Measurements from ENCODE around the gene AIF1.

Gene AIF1

DNA sequence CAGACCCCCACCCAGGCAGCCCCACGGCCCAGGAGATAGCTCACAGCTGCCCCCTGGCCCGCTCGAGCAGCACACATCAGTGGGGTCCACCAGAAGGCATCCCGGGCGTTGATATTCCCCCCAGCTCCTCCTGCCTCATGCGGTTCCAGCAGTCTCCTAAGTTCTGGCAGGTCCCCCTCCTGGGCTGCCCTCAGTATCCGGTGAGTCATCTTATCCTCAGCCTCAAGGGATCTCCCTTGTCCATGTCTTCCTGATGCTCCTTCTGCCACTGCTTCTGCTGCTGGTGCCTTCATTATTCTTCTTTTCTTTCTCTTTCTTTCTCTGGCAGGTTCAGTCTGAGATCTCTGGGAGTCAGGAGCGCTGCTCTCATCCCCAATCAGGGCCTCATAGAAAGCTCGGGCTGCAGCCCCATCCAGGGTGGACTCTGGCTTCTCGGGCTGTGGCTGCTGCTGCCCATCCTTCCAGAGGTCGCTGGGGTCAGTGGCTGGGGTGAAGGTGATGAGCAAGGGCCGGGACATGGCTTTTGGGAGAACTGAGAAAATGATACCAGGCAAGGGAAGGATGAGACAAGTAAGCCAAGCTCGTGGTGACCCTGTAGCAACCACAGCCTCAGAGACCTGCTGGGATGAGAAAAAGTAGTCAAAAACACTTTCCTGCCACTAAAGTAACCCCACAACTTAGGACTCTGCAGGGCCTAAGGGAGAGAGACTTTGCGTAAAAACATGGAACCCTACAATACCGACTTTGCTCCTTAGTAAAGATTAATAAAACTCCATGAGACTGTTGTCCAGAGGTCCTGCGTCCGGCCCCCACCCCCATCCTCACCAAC, 49.1 kb downstream of the AIF1 start:
- peak; percentile 82 for DNase-seq

DNA sequence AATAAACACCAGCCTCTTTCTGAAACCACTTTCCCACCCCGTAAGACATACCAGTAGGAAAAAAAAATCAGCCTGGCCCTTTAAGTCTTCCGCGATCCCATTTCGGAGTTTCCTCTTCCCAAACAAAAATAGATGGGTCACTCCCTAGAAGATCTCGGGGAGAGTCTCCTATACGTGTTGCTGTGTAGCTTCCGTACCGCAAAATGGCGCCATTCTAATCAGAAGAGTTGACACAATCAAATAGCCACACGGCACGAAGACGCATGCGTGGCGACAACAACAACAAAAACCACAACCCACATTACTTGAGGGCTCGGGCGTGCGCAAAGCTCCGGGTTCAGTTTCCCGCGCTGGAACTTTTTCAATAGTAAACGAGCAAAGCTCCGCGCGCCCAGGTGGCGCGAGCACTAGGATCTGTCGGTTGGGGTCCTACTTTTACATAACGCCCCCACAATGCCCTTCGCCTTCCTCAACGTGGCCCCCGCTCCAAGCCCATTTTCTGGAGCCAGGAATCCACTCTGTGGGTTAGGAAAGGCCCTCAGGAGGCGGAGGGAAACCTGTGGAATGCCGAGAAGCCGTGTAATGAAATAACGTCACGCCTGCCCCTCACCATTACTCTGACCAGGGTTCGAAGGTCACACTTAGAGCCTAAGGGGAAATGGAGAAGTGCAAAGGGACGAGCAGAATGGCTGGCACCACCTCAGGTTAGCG, 49.9 kb downstream of the AIF1 start, which contains the start of gene GPANK1:
TSS of gene GPANK1 (minus strand) at position 208 of the 711 bp plus-strand sequence. CDS start 519 bp downstream, outside the sequence.
- DNase-seq = peak; percentile 93

- peak; percentile 98 for DNase-seq
Measured at GRCh38 chr6:31665501-31666336, 50.7 kb downstream of the AIF1 start, which contains the start of gene CSNK2B. Gene CSNK2B (plus strand): TSS chr6:31666080. CDS start chr6:31666832, 752 bp downstream.

- no peak for DNase-seq
Measured at GRCh38 chr6:31666337-31666965, 51.4 kb downstream of the AIF1 start.
